DMS114 treated with DMSO at 0.1 percent for 48 hours (cell line): Measurements from ENCODE around the gene EYS.
"Not testable (repeated sequence)": the region's sequence is repeated elsewhere in the genome, so short reads cannot be mapped to it uniquely, and the experiment has no call there.

Experiments used
- DNase-seq: peaks from one replicate; lab custom pipeline; 2025; ENCODE audit not compliant: unreplicated experiment; lab: John Stamatoyannopoulos, UW

EYS gene

DNA sequence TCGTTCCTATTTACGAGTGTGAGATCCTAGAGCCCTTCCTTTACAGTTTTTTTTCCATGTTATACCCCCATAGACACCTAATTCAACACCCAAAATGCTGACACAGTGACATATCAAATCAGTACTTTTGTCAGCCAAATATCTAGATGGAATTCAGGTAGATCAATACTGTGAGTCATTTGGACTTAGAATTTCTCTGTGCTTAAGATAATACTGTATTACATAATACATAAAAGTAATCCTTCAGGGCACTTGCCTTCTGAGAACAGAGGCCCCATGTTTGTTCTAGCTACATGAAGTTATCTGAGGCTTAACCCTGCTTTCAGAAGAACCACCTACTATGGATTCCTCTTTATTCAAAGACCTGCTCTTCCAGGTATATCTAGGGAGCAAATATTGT is 1448.3 kb downstream of the EYS start:
- DNase-seq = no peak

DNA sequence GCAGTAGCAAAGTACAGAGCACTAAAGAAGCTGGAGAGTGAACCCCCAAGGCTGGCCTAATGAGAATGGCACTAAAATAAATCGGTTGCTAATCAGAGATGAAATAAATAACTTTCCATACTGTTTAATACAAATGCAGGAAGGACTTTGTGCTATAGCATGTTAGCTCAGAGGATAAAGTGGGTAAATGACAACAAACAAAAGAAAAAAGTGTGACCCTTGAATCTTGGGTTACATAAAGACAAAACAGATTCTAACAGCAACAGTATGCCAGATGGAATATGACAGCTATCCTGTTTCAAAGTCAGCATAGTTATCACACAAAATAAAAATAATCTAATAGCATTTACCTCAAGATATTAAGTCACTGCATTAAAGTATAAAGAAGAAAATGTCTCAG is 1448.7 kb downstream of the EYS start:
- DNase-seq = no peak

DNA sequence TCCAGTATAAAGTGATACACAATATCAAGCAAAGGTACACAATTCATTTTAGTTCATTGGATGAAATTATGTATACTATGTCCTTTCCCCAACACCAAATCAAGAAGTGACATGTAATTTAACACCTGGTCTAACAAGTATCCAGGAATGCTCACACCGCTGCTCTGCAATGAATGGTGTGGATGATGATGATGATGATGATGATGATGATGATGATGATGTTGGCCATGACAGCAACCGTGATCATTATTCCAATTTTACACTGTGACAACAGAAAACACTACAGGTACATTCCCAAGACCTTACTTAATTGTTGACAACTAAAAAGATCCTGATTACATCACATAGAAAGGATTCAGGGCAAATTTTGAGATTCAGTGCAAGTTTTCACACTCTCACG is 1449.4 kb downstream of the EYS start:
- no peak for DNase-seq

DNA sequence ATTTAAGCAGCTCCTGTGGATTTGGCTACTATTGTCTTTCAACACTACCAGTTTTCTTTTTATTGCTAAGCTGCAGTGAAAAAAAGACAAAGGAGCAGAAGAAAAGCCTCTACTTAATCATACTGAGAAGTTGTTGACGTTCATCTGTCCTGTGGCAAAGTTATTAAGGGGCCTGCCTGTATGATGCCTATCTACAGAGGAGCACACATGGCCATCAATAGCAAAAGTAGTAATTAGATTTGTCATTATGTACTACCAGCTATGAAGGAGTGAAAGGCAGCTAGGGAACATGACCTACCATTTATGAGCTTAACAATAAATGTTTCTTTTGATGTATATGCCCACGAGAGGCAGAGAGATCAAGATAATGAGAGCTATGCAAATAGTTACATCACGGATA is 1450.5 kb downstream of the EYS start:
- no peak for DNase-seq

DNA sequence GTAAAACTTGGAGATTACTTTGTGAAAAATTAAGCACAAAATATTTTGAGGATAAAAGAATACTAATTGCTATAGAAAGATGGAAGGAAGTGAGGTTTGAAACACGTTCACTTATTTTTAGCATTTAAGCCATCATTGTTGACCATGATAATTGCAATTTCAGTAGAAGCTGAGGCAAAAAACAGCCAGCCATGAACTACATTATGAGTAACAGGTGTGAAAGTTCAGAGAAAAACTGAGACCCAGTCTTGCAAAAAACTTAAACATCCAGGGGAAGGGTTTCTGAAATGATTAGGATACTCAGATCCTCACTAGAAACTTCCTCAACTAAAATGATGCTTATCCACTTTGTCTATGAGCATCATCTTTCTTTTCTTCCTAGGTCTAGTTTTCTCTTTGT is 1452.0 kb downstream of the EYS start:
- no peak for DNase-seq

DNA sequence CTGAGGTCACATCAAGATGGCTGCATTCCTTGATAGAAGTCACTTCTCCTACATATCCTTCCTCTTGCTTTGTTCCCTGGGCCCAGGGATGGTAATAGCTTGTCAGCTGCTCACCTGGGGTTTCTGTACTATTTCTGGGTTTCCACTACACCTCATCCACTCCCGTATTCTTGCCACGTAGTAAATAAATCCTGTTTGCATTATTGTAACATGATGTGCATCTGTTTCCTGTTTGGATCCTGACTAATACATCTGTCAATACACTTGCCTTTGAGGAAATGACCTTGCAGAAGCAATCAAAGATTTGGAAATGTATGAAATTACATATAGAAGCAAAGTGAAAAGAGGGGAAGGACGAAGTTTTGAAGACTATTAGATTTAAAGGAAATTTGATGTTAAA is 1452.5 kb downstream of the EYS start:
- no peak for DNase-seq

DNA sequence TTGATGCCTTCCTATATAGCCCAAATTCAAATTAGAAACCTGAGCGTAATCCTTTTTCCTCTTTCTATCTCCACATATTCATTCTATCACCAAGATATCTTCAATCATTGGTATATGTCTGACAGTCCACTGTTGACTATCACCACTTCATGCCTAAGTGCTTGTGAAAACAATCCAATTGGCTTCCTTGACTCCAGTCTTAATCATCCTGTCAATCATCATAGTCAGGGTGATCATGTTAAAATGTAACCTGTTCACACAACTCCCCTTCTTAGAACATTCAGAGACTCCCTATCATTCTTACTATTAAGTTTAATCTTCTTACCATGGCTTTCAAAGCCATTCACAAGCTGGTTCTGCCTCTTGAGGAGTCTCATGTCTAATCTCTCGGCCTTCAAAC is 1454.8 kb downstream of the EYS start:
- DNase-seq = no peak

DNA sequence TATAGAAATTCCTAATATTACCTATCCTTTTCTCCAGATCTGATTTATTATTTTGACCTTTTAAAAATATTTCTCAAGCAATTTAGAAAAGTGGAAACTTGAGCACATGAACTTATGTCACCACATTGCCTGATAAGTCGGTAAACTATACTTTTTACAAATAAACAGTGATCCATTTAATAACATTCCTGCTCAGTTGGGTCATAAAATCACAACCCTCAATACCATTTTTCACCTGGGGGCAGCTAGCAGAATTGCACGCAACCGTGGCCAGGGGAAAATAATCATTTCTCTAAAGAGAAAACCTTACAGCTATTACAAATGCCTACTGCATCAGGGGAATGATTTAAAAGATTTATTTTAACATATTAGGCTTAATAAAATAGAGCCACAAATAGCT is 1456.9 kb downstream of the EYS start:
- no peak for DNase-seq

DNA sequence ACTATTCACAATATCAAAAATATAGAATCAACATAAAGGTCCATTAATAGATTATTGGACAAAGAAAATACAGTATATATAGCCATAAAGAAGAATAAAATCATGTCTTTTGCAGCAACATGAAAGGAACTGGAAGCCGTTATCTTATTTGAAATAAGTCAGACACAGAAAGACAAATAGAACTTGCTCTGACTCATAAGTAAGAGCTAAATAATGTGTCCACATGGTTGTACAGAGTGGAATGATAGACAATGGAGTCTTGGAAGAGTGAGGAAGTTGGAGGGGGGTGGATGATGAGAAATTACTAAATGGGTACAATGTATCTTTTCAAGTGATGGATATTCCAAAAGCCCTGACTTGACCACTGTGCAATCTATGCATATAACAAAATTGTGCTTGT is 1457.9 kb downstream of the EYS start:
- DNase-seq = no peak

DNA sequence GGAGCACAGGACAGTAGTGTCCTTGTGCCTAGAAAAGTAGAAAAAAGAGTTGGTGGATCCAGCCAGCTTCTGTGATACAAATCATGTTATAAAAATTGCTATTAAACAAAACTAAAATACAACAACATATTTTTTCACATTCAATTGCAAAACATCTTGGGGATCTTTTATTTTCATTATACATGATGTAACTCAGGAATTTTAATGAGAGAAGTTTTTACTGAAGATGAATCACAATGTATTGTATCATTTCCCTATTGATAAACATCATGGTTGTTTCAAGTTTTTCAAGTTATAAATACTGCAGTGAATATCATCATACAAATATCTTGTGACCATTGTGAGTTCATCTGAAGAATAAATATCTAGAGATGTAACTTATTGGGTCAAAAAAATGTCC is 1463.4 kb downstream of the EYS start:
- DNase-seq = no peak

DNA sequence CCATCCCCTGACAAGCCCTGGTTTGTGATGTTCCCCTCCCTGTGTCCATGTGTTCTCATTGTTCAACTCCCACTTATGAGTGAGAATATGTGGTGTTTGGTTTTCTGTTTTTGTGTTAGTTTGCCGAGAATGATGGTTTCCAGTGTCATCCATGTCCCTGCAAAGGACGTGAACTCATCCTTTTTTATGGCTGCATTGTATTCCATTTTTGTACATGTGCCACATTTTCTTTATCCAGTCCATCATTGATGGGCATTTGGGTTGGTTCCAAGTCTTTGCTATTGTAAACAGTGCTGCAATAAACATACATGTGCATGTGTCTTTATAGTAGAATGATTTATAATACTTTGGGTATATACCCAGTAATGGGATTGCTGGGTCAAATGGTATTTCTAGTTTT is 1468.1 kb downstream of the EYS start:
- not testable (repeated sequence) for DNase-seq

DNA sequence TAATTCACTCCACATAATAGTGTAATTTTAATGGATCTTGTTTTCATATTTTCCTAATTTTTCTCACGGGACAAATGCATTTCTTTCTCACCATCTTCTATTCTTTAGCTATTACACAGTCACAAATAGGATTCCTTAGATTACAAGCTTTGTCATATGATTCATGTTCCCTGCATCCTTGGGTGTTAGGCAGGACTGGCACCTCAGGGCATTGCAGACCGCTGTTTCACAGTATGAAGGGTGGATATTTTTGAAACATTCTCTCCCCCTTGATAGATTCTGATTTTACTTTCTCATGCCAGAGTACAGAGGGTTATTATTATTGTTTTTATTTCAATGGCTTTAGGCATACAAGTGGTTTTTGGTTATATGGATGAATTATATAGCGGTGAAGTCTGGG is 1469.0 kb downstream of the EYS start:
- DNase-seq = no peak

DNA sequence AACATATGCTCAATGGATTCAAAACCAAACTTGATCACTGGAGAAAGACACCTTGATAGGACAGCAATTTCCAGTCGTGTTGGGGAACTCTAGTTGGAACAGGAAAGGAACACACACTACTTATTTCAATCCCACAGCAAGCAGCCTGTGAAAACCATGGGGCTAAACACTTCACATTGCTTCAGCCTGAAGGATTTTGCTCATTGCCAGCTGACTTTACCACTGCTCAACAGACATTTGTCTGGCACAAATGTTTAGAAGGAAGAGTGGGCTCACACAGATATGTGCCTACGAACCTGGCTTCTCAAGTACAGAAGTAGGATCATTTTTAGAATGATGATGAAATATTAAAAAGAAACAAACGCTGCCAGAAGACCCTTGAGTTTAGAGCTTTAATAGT is 1473.3 kb downstream of the EYS start:
- DNase-seq = no peak

DNA sequence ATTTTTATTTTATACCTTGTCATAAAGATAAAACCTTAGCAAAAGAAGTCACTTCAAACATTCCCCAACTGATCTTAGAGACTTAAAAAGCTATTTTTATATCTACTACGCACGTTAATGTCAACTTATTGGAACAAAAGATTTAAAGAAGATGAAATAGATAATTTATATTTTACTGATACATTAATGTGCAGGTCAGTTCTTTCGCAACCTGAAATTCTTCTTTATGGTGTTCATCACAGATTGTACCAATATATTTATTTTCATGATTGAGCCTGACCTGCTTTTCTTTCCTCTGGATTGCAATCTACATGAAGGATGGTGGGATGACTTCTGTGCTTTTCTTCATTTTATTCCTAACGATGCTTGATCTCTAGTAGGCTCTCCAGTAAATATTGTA is 1475.1 kb downstream of the EYS start:
- no peak for DNase-seq

DNA sequence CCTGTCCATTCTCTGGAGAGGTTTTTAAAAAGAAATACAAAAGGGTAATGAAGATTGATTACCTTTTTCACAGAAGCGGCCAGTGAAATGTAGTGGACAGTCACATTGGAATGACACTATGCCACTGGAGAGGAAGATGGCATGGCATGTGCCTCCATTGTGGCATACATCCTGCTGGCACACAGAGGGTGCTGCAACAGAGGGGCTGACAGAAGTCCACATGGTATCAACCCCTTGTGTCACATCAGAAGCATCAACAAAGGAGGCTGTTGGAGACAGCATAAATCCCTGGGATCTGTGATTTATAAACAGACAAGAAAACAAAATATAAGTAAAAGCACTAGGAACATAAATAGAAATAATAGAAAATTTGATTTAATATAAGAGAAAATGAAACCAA is 1476.5 kb downstream of the EYS start:
- DNase-seq = no peak

DNA sequence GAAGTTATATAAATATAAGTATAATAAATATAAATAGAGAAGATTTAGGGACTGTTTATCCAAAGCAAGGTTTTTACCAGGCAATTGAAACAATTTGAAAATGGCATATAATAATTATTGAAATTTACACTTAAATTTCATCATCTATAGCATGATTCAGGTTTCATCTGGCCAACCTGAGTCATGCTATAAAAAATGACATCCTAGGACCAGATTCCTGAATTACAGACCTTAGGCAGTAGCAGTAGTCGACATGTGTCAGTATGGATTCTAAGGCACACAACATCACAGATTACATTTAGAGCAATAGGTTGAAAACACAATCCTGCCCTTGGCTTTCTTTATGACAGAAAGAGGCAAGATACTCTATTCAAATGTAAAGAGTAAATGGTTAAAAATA is 1479.2 kb downstream of the EYS start:
- no peak for DNase-seq

DNA sequence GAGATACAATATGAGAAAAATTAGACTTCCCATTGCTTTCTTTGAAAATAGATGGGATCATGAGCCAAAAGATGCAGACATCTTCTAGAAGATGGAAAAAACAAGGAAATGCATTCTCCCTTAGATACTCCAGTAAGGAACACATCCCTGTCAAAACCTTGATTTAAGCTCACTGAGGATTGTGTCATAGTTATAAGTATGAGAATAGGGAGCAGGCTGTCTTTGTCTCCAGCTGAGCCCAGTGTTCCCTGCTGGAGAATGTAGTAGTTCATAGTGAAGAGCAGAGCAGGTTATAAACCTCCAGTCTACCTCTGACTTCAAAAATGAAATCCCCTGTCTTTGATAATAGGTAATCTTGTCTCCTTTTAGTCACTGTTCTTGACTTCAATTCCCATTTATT is 1481.5 kb downstream of the EYS start:
- no peak for DNase-seq

DNA sequence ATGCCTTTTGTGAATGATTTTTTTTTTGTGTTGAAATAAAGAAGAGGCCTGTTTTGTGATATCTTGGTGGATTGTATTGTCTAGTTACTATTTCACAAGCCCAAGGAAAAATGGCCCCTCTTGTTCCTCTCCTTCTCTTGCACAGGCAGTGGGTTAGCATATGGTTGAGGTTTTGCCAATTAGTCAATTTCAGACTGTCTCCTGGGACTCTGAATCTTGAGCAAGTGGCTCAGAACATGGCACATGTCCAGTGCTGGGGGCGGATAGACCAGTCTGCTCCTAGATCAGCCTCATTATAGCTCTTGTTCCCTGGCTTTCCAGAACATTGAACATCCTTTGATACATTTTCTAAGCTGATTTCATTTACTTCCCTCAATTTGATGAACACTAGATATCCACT is 1482.2 kb downstream of the EYS start:
- DNase-seq = no peak

DNA sequence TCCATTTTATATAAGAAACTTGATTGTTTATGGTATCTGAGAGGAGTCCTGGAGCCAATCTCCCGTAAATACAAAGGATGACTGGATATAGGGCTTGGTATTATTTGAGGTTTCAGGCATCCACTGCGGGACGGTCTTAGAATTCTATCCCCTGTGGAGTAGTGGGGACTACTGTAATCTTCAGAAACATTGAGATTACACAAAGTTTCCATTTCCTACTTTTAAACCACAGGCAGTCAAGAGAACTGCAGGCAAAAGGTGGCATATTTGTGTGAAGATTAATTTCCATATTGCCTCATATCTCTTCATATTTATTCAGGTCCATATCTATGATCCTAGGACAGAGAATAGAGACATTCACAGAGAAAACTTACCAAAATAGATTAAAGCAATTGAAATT is 1485.2 kb downstream of the EYS start:
- DNase-seq = no peak

DNA sequence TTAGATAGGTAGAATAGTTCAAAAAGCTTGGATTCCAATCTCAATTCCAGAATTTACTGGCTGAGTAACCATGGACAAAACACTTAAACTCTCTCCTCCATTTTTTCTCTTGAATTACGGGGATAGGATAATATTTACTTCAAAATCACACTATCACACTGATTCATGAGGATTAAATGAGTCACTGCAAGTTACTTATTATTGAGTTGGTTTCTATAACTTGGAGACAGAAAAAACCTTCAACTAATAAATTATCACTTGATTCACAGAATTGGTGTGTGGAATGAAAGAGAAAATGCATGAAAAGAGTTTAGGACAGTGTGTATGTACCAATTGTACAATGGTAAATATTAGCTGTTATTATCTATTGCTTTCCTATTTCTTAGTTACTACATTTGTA is 1486.2 kb downstream of the EYS start:
- no peak for DNase-seq

DNA sequence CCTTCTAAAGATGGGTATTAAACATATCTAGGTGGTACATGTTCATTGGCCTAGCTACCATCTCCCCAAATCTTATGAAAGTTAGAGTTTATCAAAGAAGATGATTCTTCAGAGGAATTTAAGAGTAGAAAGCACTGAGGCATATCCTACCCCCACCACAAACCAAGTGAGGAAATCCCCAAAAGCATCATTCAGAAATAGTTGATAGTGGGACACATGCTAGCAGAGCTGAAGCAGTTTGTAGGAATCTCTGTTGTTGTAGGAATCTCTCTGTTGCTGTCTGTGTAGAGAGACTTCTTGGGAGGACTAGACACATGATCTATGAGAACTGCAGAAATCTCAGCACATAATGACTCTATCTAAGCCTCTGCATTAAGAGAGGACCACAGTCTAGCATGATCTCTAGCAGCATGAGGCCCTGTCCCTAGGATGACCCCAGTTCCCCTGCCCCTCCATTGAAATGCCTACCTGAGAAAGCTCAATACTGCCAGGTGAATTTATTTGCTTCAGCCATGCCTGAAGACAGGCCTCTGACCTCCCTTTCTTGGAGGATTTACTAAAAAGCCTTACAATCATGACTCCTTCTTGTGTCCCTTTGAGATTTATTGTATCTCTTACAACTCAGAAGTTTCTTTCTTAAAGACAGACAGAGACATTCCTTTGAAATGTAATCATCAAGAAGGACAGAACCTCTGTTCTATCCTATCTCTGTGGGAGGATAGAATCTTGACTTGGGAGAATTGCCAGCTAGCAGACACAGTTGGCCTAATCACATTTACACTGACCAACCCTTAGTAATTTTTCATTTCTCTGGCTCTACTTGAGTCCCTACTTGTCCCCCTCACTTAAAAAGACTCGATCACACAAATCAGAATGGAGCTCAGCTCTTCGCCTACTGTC is 1489.1 kb downstream of the EYS start:
- DNase-seq = no peak

DNA sequence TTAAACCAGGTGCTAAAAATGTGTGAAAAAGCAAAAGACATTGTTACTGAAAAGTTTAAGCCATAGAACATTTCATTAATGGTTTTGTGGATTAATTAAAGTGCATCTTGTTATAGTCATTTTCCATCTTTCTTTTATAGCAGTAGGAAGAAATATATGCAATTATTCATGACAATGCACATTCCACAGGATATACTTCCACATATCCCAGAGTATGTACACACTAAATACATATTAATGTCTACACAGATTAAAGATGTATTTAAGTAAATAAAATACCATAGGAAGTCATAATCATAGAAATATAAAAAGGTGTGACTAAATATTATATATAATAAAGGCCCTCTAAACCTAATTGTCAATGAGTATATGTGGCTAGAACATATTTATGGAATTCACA is 1492.7 kb downstream of the EYS start:
- no peak for DNase-seq

DNA sequence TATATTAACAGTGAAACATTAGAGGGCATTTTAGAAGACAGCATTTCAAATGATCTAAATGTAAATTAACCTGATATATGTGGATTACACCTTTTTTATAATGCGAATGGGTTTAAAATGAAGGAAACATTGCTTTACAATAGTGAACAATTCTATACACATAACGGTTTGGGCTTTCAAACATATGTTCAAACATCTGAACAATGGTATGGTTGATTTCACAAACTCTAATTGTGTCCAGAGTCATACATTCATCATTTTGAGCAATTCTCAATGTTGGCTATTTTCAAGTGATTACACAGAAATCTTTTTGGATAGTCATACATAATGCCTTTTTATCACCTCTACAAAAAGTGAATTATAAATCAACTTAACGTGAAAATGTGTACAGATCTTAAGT is 1493.3 kb downstream of the EYS start:
- no peak for DNase-seq
